HG02970 (cell line): Measurements from ENCODE around the gene IGFL1.
"Not testable (repeated sequence)": the region's sequence is repeated elsewhere in the genome, so short reads cannot be mapped to it uniquely, and the experiment has no call there.

Experiments
- ATAC-seq: cut with Tn5 transposase; IDR thresholded peaks from one replicate; pipeline ENCODE4 v1.9.1; 2021; ENCODE audit warnings: mild to moderate bottlenecking, moderate library complexity, moderate number of reproducible peaks; ENCODE audit not compliant: unreplicated experiment, low FRiP score

IGFL1 gene

GRCh38 chr19:46221981-46222610 lies 7.4 kb upstream of the IGFL1 start:
- ATAC-seq, result no peak

- ATAC-seq, result not testable (repeated sequence)
Measured at GRCh38 chr19:46223787-46224186, 5.8 kb upstream of the IGFL1 start.

- no peak for ATAC-seq
Measured at GRCh38 chr19:46224773-46225172, 4.8 kb upstream of the IGFL1 start.

GRCh38 chr19:46225558-46226004 lies 4.0 kb upstream of the IGFL1 start:
- ATAC-seq, result no peak

- no peak for ATAC-seq
Measured at GRCh38 chr19:46226438-46226973, 3.0 kb upstream of the IGFL1 start.

- ATAC-seq, result no peak
Measured at GRCh38 chr19:46232029-46232428, 2.5 kb downstream of the IGFL1 start.

GRCh38 chr19:46232468-46232867 lies 2.9 kb downstream of the IGFL1 start:
- ATAC-seq, result no peak

GRCh38 chr19:46232938-46233621 lies 3.5 kb downstream of the IGFL1 start:
- no peak for ATAC-seq

GRCh38 chr19:46233871-46234270 lies 4.3 kb downstream of the IGFL1 start:
- ATAC-seq, result not testable (repeated sequence)

- ATAC-seq, result not testable (repeated sequence)
Measured at GRCh38 chr19:46238141-46238540, 8.6 kb downstream of the IGFL1 start.

GRCh38 chr19:46239193-46240024 lies 9.9 kb downstream of the IGFL1 start:
- no peak for ATAC-seq

GRCh38 chr19:46240693-46241092 lies 11.2 kb downstream of the IGFL1 start:
- ATAC-seq, result no peak

- no peak for ATAC-seq
Measured at GRCh38 chr19:46241626-46242025, 12.1 kb downstream of the IGFL1 start.

- not testable (repeated sequence) for ATAC-seq
Measured at GRCh38 chr19:46243081-46243654, 13.6 kb downstream of the IGFL1 start.

- ATAC-seq, result no peak
Measured at GRCh38 chr19:46250076-46250735, 20.7 kb downstream of the IGFL1 start.

- no peak for ATAC-seq
Measured at GRCh38 chr19:46251416-46251815, 21.9 kb downstream of the IGFL1 start.

GRCh38 chr19:46254776-46255175 lies 25.2 kb downstream of the IGFL1 start:
- no peak for ATAC-seq

GRCh38 chr19:46256855-46257254 lies 27.3 kb downstream of the IGFL1 start:
- no peak for ATAC-seq

- ATAC-seq, result not testable (repeated sequence)
Measured at GRCh38 chr19:46261501-46261900, 32.0 kb downstream of the IGFL1 start.

- ATAC-seq, result peak; percentile 52
Measured at GRCh38 chr19:46262684-46263296, 33.2 kb downstream of the IGFL1 start.
